ENCODE data around the gene RPS6KA1.

The RPS6KA1 gene

GRCh38 chr1:26531651-26532131 is 2.1 kb downstream of the RPS6KA1 start:
- no peak for DNase-seq (ENCODE audit: low read depth in 2 of 2)

DNA sequence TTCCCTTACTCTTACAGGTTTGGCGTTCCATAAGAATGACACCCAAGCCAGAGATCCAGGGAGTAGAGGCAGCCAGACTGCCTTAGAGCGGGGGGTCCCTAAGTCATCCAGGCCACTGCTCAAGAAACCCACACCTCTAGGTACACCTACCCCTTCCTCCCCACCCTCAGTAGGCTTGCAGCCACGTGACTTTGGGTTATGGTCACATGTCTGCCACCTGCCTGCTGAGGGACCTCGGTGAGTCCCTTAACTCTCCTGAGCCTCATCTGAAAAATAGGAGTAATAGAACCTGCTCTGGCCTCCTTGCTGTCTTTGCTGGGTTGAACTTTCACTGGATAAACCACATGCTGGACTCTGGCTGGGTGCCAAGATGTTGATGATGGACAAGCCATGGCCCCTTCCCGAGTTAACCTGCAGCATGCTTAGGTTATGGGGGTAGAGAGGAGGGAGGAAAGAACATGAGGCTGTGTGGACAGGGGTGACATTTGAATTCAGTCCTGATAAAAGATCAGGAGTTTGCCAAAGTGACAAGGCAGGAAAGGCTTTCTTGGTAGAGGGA is 4.5 kb downstream of the RPS6KA1 start:
- no peak for DNase-seq (ENCODE audit: low read depth in 2 of 2)

GRCh38 chr1:26535201-26535600 is 5.6 kb downstream of the RPS6KA1 start:
- no peak for DNase-seq (ENCODE audit: low read depth in 2 of 2)

GRCh38 chr1:26536081-26536480 is 6.5 kb downstream of the RPS6KA1 start:
- DNase-seq (ENCODE audit: low read depth in 2 of 2), result no peak

- no peak for DNase-seq (ENCODE audit: low read depth in 2 of 2)
Measured at GRCh38 chr1:26536521-26536920, 7.0 kb downstream of the RPS6KA1 start.

DNA sequence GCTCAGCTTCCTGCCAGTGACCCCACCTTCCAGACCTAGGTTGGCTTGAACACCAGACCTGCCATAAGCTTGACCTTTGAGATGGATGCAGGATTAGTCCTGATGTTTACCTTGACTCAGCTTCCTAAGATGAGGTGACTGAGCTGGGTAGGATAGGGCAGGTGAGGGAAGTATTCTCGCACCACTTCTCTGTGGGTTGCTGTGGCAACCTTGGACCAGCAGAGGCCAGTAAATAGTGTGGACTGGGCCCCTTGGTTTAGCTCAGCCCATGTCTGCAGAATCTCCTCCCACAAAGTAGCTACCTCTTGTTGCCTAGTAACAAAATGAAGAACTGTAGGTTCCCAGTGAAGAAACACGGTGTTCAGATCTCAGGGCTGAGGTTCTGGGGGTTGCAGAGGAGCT is 8.4 kb downstream of the RPS6KA1 start:
- no peak for DNase-seq (ENCODE audit: low read depth in 2 of 2)

GRCh38 chr1:26538480-26539412 is 9.2 kb downstream of the RPS6KA1 start:
- peak in 1 of 2 donors; percentile 47 for DNase-seq (ENCODE audit: low read depth in 2 of 2)

DNA sequence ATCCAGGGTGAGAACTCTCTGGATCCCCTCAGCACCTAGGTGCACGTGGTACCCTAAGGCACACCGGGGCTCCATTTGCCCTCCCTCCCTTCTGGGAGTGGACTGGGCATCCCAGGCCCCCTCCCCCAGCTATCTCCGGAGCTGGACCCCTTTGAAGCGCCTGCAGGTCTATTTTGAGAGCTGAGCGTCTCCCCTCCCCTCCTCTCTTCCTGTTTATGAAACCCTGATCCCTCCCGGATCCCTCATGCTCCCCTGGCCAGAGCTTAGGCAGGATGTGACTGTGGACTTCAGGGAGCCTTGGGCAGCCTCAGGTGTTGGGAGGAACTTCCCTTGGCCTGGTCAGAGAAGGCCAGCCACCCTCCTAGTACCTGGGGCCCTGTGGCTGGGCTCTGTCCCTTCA is 10.2 kb downstream of the RPS6KA1 start:
- DNase-seq (ENCODE audit: low read depth in 2 of 2), result no peak

DNA sequence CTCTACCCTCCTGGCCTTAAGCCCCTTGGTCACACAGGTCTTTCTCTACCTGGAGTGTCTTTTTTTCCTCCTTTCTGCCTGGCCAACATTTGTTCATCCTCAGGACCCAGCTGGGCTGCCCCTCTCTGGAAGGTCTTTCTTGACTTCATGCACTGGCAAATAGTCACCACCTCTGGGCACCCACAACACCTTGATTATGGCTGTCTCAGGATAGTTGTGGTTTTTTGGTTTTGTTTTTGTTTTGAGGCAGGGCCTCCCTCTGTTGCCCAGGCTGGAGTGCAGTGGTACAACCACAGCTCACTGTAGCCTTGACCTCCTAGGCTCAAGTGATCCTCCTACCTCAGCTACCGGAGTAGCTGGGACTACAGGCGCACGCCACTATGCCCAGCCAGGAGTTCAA is 10.8 kb downstream of the RPS6KA1 start:
- DNase-seq (ENCODE audit: low read depth in 2 of 2), result no peak

DNA sequence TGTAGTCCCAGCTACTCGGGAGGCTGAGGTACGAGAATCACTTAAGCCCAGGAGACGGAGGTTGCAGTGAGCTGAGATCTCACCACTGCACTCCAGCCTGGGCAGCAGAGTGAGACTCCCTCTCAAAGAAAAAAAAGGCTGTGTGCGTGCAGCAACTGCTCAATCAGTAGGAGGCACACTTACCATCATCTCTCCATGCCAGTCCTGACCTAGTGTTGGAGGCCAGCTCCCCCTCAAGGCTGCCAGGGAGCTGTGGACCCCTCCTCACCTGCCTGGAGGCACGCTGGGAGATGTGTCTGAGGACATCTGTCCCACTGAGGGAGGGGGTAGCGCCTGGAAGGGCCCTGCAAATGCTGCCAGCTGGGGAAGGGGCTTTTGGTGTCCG is 11.9 kb downstream of the RPS6KA1 start:
- no peak for DNase-seq (ENCODE audit: low read depth in 2 of 2)

GRCh38 chr1:26541816-26542711 is 12.5 kb downstream of the RPS6KA1 start:
- DNase-seq (ENCODE audit: low read depth in 2 of 2), result peak; percentile 78 to 83

DNA sequence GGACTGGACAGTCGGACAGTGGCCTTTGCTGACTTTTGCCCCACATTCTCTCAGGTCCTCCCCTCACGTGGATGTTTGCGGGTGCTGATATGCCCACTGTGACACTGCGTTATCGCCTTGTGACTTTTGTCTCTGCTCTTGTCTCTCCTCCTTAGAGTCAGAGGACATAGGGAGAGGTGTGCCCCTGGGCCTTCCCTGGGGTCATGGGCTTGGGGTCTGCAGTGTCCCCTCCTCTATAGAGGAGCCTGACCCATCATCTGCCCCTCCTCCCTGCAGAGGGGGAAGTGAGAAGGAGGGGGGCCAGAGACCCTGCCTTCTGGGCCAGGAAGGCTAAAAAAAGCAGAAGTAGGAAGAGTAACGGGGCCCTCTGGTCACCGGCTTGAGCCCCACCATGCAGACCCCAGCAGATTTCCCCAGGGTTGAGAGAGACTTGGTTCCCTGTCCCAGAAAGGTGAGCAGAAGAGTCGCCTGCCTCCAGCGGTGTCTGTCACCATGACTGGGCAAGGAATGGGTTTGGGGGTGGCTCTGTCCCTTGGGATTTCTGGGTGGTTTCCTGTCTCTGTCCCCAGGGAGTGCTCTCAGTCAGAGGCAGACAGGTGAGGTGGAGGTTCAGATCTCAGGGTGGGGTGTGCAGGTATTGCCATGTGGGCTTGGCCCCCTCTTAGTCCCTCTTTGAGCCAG is 13.3 kb downstream of the RPS6KA1 start:
- DNase-seq (ENCODE audit: low read depth in 2 of 2), result no peak

DNA sequence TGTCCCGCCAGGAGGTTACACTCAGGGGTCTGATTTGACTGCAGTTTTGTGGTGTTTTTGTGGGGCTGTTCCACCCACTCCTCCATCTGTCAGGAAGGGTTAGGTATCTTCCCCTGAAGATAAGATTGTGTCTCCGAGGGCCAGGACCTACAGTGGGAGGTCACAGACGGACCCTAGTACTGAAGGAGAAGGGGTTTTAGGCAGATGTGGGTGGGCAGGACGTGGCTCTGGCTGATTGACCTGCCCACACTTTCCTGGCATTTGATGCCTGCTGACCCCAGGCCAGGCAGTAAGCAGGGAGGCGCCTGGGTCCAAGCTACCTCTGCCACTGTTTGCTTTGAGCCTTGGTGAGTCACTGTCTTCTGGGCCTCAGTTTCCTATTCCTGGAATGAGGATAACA is 13.9 kb downstream of the RPS6KA1 start:
- no peak for DNase-seq (ENCODE audit: low read depth in 2 of 2)

GRCh38 chr1:26544126-26544525 is 14.6 kb downstream of the RPS6KA1 start:
- no peak for DNase-seq (ENCODE audit: low read depth in 2 of 2)

- no peak for DNase-seq (ENCODE audit: low read depth in 2 of 2)
Measured at GRCh38 chr1:26545969-26546323, 16.4 kb downstream of the RPS6KA1 start.

DNA sequence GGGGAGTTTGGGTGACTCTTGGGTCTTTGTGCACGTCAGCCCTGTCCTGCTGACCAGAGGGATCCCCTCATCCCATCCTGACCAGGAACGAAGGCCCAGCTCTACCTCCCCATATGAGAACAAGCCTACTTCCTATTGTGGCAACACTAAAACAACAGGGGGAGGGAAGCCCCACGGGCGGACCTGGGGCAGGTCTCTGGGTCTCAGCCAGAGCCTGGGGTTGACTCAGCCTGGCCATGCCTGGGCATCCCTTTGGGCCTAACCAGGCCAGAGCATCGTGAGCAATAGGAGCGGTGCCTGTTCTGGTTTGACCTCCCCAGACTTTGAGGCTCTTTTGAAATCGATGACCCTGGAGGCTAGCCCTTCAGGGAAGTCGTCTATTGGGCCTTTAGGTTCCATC is 16.8 kb downstream of the RPS6KA1 start:
- no peak for DNase-seq (ENCODE audit: low read depth in 2 of 2)

GRCh38 chr1:26546819-26547218 is 17.3 kb downstream of the RPS6KA1 start:
- DNase-seq (ENCODE audit: low read depth in 2 of 2), result no peak

GRCh38 chr1:26548841-26549240 is 19.3 kb downstream of the RPS6KA1 start:
- no peak for DNase-seq (ENCODE audit: low read depth in 2 of 2)

DNA sequence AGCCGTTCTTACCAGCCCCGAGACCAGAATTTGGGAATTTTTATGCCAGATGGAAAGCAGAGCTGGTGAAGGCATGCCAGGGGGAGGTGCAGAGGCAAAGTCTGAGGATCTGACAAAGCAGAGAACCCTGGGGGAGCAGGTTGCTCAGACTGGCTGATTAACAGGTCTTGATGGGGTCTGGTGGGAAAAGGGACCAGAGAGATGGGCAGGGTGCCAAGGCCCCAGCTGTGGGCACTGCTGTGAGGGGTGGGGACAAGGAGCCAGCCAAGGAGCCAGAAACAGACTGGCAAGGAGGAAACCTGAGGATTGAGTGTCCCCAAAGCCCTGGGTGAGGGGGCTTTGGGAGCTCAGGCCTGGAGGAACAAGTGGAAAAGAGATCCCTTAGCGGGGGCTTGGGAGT is 21.4 kb downstream of the RPS6KA1 start:
- no peak for DNase-seq (ENCODE audit: low read depth in 2 of 2)

DNA sequence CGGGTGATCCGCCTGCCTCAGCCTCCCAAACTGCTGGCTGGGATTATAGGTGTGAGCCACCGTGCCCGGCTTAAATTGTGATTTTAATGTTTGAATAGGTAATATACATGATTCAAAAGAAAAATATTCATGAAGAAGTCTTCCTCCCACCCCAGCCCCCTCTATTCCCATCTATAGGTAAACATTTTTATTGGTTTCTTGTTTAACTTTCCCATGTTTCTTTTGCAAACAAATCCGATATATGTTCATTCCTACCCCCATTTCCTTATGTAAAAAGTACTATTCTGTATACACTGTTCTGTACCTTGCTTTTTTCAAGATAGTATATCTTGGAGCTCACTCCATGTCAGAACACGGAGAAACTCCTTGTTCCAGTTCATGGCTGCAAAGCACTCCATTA is 23.2 kb downstream of the RPS6KA1 start:
- no peak for DNase-seq (ENCODE audit: low read depth in 2 of 2)

DNA sequence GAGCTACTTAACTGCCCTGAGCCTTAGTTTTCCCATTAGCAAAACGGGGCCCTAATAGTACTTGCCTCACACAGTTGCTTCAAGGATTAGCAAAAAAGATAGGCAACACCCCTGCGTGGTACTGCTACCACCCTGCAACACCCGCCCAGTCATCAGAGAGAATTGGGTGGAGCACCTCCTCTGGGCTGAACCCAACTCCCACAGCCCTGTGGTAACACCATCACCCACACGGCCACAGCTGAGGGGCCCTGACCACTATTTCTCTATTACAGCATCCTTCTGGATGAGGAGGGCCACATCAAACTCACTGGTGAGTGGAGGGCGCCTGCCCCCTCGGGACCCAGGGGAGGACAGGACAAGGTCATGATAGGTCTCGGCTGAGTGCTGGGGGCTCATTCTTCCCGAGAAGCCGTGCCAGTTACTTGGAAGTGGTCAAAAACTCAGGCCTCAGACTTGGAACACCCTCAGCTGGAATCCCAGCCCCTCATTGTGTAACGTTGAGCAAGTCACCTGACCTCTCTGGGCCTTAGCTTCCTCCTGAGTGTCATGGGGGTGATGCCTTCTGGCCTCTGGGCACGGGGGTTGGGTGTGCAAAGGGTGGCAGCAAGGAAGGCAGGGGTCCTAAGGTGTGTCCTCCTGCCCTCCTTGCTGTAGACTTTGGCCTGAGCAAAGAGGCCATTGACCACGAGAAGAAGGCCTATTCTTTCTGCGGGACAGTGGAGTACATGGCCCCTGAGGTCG is 24.6 kb downstream of the RPS6KA1 start:
- DNase-seq (ENCODE audit: low read depth in 2 of 2), result no peak
